Psoas muscle (tissue), 8 donors: ENCODE measurements around the gene MYPOP. TPM values are rescaled to one million over a fixed set of nuclear protein-coding genes. Genes with fewer than 3 reads are reported as not detected.
A peak's percentile ranks its signal among the peaks of the same experiment; 100 is the strongest.

ENCODE experiments used
- ATAC-seq, 4 donors: fragments of 200-7000 bp; cut with Tn5 transposase; one replicate each; pipeline ENCODE4 v1.9.1; 2020; ENCODE audit warnings: moderate library complexity in 3 of 4, mild to moderate bottlenecking in 2 of 4
- DNase-seq, 2 donors: peaks; one replicate each; pipeline ENCODE4 v3.0.0-alpha.2; 2020
- H3K27ac ChIP-seq: fragments of 200-600 bp; one replicate; pipeline ENCODE4 v1.8.0; 2022
- H3K27me3 ChIP-seq, 3 donors: fragments of 200-600 bp in 1 of 3; one replicate each; pipeline versions ENCODE4 v1.6.1 to v1.8.0; 2013 to 2022; ENCODE audit warnings: low read length in 2 of 3, mild to moderate bottlenecking in 2 of 3, moderate library complexity in 1 of 3; ENCODE audit not compliant: insufficient read depth in 3 of 3
- H3K36me3 ChIP-seq, 2 donors: fragments of 200-600 bp in 1 of 2; one replicate each; pipeline versions ENCODE4 v1.6.1 to v1.8.0; 2013 to 2022; ENCODE audit warnings: low read depth in 1 of 2, mild to moderate bottlenecking in 1 of 2, moderate library complexity in 1 of 2; ENCODE audit not compliant: insufficient read depth in 1 of 2
- H3K4me1 ChIP-seq: fragments of 200-600 bp; one replicate; pipeline ENCODE4 v1.8.0; 2022
- H3K4me3 ChIP-seq: fragments of 200-600 bp; one replicate; pipeline ENCODE4 v1.8.0; 2022; ENCODE audit warnings: mild to moderate bottlenecking
- H3K9me3 ChIP-seq: fragments of 200-600 bp; one replicate; pipeline ENCODE4 v1.8.0; 2022
- WGBS, 3 donors: extraction: QIAGEN DNeasy Blood & Tissue Kit; methylation state at CpG; one replicate each; pipeline versions ENCODE4 v1.1.6 to v1.1.7; 2013; 5-methylcytosine and 5-hydroxymethylcytosine counted together
- intact Hi-C, 2 donors: fragments of 100-400 bp; cut with DNase I; formaldehyde crosslinking; loops; one replicate each; pipeline versions ENCODE4 v1.11.0 to v1.14.2; 2022
- polyA plus RNA-seq, 3 donors: library from polyadenylated mRNA; stranded (reverse); fragments of 200-250 nt; gene quantifications; one replicate each; pipeline ENCODE4 v1.2.3, GENCODE V29; 2013
- total RNA-seq, 4 donors: library from RNA; stranded (reverse); fragmentation: NEBNext Ultra II Directional in 2 of 4; extraction: Animal tissue kit (Norgen Biotek cat#: 25700) in 2 of 4; gene quantifications; one replicate each; pipeline versions ENCODE4 v1.2.1 to v1.2.4, GENCODE V29; 2021 to 2023
- TF ChIP-seq, protein P1 (sequence below): fragments of 200-600 bp; IDR thresholded peaks from one replicate; pipeline ENCODE4 v1.8.0; 2022; ENCODE audit warnings: antibody characterized with exemption
- donor health status: healthy with polysubstance abuse.
- donor health status: DM: no; HTN: no; CAD: no; lungs with moderate emphysema.
- donor health status: Bipolar disorder and iron deficiency.
- donor health status: healthy.
- donor health status: DM: yes; HTN: yes; CAD: no.
- donor health status: DM: no; HTN: no; CAD: no.
- donor health status: DM: no; HTN: no; CAD: no.
- donor health status: DM: yes; HTN: yes; CAD: no.

MYPOP gene
- total and polyA plus RNA-seq, 7 donors = 10.6 to 20.7 (median 13.0) TPM

GRCh38 chr19:45882652-45883585 is 19.5 kb downstream of the MYPOP start:
- peak; percentile 82 to 89 for DNase-seq
- H3K27ac ChIP-seq = peak overlapping the region; percentile 36
- peaks cover 0 to 1% (median 0%) of the 10 kb centered on the region in 3 donors for H3K27me3 ChIP-seq
- peak; percentile 20 to 40 (median 30) for ATAC-seq
- H3K36me3 ChIP-seq = peaks cover 0 to 17% of the 10 kb centered on the region in 2 donors
- H3K4me1 ChIP-seq = peaks cover 29% of the 10 kb centered on the region
- no peaks in the 10 kb centered on the region for H3K9me3 ChIP-seq
- intact Hi-C loops = loop anchor here in 1 of 2 donors (1.0 kb wide), 1 partner anchor 66 kb away; no protein-coding TSS in a partner anchor
- peak overlapping the region; percentile 87 for H3K4me3 ChIP-seq
- TF ChIP-seq, protein P1, sequence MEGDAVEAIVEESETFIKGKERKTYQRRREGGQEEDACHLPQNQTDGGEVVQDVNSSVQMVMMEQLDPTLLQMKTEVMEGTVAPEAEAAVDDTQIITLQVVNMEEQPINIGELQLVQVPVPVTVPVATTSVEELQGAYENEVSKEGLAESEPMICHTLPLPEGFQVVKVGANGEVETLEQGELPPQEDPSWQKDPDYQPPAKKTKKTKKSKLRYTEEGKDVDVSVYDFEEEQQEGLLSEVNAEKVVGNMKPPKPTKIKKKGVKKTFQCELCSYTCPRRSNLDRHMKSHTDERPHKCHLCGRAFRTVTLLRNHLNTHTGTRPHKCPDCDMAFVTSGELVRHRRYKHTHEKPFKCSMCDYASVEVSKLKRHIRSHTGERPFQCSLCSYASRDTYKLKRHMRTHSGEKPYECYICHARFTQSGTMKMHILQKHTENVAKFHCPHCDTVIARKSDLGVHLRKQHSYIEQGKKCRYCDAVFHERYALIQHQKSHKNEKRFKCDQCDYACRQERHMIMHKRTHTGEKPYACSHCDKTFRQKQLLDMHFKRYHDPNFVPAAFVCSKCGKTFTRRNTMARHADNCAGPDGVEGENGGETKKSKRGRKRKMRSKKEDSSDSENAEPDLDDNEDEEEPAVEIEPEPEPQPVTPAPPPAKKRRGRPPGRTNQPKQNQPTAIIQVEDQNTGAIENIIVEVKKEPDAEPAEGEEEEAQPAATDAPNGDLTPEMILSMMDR = peak; percentile 85
- 23 to 24% (median 24%) methylated on average over 45 to 47 of the region's 47 CpGs for WGBS, 3 donors

- DNase-seq (no peak), ATAC-seq (no peak)
- peak overlapping the region; percentile 87 for H3K4me3 ChIP-seq
- no peaks in the 10 kb centered on the region for H3K9me3 ChIP-seq
- peaks cover 0 to 3% (median 1%) of the 10 kb centered on the region in 3 donors for H3K27me3 ChIP-seq
- peaks cover 29% of the 10 kb centered on the region for H3K4me1 ChIP-seq
- TF ChIP-seq, protein P1 = no peak
- peaks cover 0 to 17% of the 10 kb centered on the region in 2 donors for H3K36me3 ChIP-seq
- intact Hi-C loops = no loop called here
- H3K27ac ChIP-seq = no peak overlapping the region
- WGBS, 3 donors = 51 to 63% (median 62%) methylated on average over 4 of the region's 4 CpGs
Observed at GRCh38 chr19:45881909-45882528, 20.4 kb downstream of the MYPOP start.

GRCh38 chr19:45881082-45881908 is 21.1 kb downstream of the MYPOP start:
- H3K27me3 ChIP-seq = peaks cover 0 to 4% (median 3%) of the 10 kb centered on the region in 3 donors
- no peak for DNase-seq
- WGBS, 3 donors = 80 to 88% (median 83%) methylated on average over 10 of the region's 10 CpGs
- no peak for ATAC-seq
- H3K4me3 ChIP-seq = no peak overlapping the region
- peaks cover 29% of the 10 kb centered on the region for H3K4me1 ChIP-seq
- H3K27ac ChIP-seq = no peak overlapping the region
- intact Hi-C loops = no loop called here
- no peaks in the 10 kb centered on the region for H3K9me3 ChIP-seq
- peaks cover 0 to 17% of the 10 kb centered on the region in 2 donors for H3K36me3 ChIP-seq
- TF ChIP-seq, protein P1 = no peak

DNA sequence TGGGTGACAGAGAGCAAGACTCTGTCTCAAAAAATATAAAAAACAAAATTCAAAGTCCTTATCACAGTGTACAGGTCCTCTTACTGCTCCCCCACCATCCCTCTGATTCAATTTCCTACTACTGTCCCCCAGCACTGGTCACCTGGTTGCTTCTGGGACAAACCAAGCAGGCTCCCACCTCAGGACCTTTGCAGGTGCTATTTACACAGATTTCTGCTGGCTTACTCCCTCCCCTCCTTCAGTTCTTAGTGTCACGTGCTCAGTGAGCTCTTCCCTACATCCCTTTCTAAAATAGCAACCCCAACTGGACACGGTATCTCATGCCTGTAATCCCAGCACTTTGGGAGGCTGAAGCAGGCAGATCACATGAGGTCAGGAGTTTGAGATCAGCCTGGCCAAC is 22.4 kb downstream of the MYPOP start:
- H3K9me3 ChIP-seq = no peaks in the 10 kb centered on the region
- 23 to 61% (median 34%) methylated on average over 2 of the region's 2 CpGs for WGBS, 3 donors
- H3K4me3 ChIP-seq = no peak overlapping the region
- peaks cover 0 to 5% (median 4%) of the 10 kb centered on the region in 3 donors for H3K27me3 ChIP-seq
- H3K4me1 ChIP-seq = peaks cover 26% of the 10 kb centered on the region
- no peak for ATAC-seq
- TF ChIP-seq, protein P1 = no peak
- DNase-seq = no peak
- no peak overlapping the region for H3K27ac ChIP-seq
- peaks cover 0 to 17% of the 10 kb centered on the region in 2 donors for H3K36me3 ChIP-seq
- intact Hi-C loops = no loop called here
